CD4-positive, alpha-beta T cell treated with Interleukin-4 for 1 hour (primary cell): ENCODE measurements around the gene CD101.

Experiments
- DNase-seq, 2 donors: peaks; one replicate each; pipeline ENCODE4 v3.0.0-alpha.2; 2020 to 2022

The CD101 gene

GRCh38 chr1:117059678-117060440, 58.3 kb downstream of the CD101 start, which contains the start of gene TTF2:
Gene TTF2 (plus strand): TSS chr1:117060326. CDS start chr1:117060347, 21 bp downstream.
- peak; percentile 97 to 99 for DNase-seq

GRCh38 chr1:117060441-117061317, 59.1 kb downstream of the CD101 start:
- peak; percentile 19 to 63 for DNase-seq

- DNase-seq = peak in 1 of 2 donors; percentile 46
Observed at GRCh38 chr1:117061986-117062415, 60.4 kb downstream of the CD101 start.

GRCh38 chr1:117066367-117066766, 64.8 kb downstream of the CD101 start:
- DNase-seq = no peak

- DNase-seq = peak; percentile 40 to 53
Observed at GRCh38 chr1:117067533-117068370, 66.2 kb downstream of the CD101 start.

- no peak for DNase-seq
Observed at GRCh38 chr1:117068580-117068979, 67.0 kb downstream of the CD101 start.

- DNase-seq = no peak
Observed at GRCh38 chr1:117069220-117069844, 67.8 kb downstream of the CD101 start.

- no peak for DNase-seq
Observed at GRCh38 chr1:117070124-117070523, 68.6 kb downstream of the CD101 start.

- no peak for DNase-seq
Observed at GRCh38 chr1:117076648-117077047, 75.1 kb downstream of the CD101 start.

- no peak for DNase-seq
Observed at GRCh38 chr1:117077267-117077666, 75.7 kb downstream of the CD101 start.

- no peak for DNase-seq
Observed at GRCh38 chr1:117079737-117080136, 78.2 kb downstream of the CD101 start.

GRCh38 chr1:117084231-117084630, 82.7 kb downstream of the CD101 start:
- no peak for DNase-seq
